Measurements from ENCODE around the gene UBE2H.

The UBE2H gene

DNA sequence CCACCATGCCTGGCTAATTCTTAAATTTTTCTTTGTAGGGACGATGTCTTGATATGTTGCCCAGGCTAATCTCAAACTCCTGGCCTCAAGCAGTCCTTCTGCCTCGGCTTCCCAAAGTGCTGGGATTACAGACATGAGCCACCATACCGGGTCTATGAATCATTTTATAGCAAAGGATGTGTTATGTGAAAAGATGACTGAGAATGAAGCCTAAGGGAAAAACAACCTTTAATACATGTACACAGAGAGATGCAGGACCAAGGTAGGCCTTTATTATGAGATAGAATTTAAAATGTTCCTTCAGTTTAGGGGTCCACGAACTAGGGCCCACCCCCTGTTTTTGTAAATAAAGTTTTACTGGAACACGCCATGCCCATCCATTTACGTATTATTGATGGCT, 41.0 kb downstream of the UBE2H start:
- no peak for FAIRE-seq
- no peak for TF ChIP-seq CTCF (IDR thresholded peaks at IDR 0.05; ENCODE audit: insufficient read depth, missing control alignments)

DNA sequence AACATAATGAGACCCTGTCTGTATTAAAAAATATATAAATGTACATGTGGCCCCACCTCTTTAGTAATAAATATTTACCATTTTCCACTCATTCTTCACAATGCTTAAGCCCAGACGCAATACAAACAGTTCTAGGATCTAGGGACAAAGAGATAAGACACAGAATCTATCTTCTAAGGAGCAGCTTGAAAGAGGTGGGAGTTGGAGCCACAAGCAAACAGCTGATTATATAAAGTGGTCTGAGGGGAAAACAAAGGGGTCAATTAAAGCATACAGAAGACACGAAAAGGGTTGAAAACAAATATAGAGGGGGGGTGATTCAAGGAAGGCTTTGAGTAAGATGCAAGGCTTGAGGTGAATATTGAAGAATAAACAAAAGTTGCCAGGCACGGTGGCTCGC, 43.1 kb downstream of the UBE2H start:
- TF ChIP-seq CTCF (IDR thresholded peaks at IDR 0.05; ENCODE audit: insufficient read depth, missing control alignments), result no peak
- FAIRE-seq, result no peak
- DNase-seq (ENCODE audit: insufficient read length, low spot score), result no peak

More for the DNA sequence above, 41.0 kb downstream of the UBE2H start:
- DNase-seq (ENCODE audit: insufficient read length, low spot score), result no peak

- FAIRE-seq (no peak), DNase-seq (ENCODE audit: insufficient read length, low spot score) (no peak)
- no peak for TF ChIP-seq CTCF (IDR thresholded peaks at IDR 0.05; ENCODE audit: insufficient read depth, missing control alignments)
These were observed 44.6 kb downstream of the UBE2H start for GRCh38 chr7:129908181-129908580.

- FAIRE-seq (no peak), DNase-seq (ENCODE audit: insufficient read length, low spot score) (no peak)
- TF ChIP-seq CTCF (IDR thresholded peaks at IDR 0.05; ENCODE audit: insufficient read depth, missing control alignments), result no peak
These were observed 45.5 kb downstream of the UBE2H start for GRCh38 chr7:129907122-129907736.

- FAIRE-seq (no peak), DNase-seq (ENCODE audit: insufficient read length, low spot score) (no peak)
- no peak for TF ChIP-seq CTCF (IDR thresholded peaks at IDR 0.05; ENCODE audit: insufficient read depth, missing control alignments)
These were observed 46.1 kb downstream of the UBE2H start for GRCh38 chr7:129906700-129907099.

GRCh38 chr7:129903935-129904334, 48.8 kb downstream of the UBE2H start:
- no peak for FAIRE-seq
- no peak for TF ChIP-seq CTCF (IDR thresholded peaks at IDR 0.05; ENCODE audit: insufficient read depth, missing control alignments)
- no peak for DNase-seq (ENCODE audit: insufficient read length, low spot score)

- no peak for FAIRE-seq
- TF ChIP-seq CTCF (IDR thresholded peaks at IDR 0.05; ENCODE audit: insufficient read depth, missing control alignments), result no peak
- no peak for DNase-seq (ENCODE audit: insufficient read length, low spot score)
These were observed 49.9 kb downstream of the UBE2H start for GRCh38 chr7:129902788-129903422.
